ENCODE data around the gene WDR70. TPM values are rescaled to one million over a fixed set of nuclear protein-coding genes. Genes with fewer than 3 reads are reported as not detected.

Gene WDR70
- total and polyA plus RNA-seq, 10 of the 15 experiments (the other 5 are each of a cell fraction or from before 2014, with no cell fraction given), result 10.9 to 33.6 (median 29.1) TPM

- ChIA-PET CTCF (interaction anchor here (1.3 kb wide), 1 partner anchor 19 kb away, joined by 3 read pairs; no protein-coding TSS in a partner anchor), POLR2A (no interaction called here)
- no TSS peak for BruUV-seq (replicated peaks)
These were observed 219.6 kb downstream of the WDR70 start for GRCh38 chr5:37598733-37599132.

More at GRCh38 chr5:37598733-37599132, 219.6 kb downstream of the WDR70 start:
- Histone ChIP-seq H3K4me1 (ENCODE audit: control insufficient read depth, insufficient read depth, low read length) (no peaks in the 10 kb centered on the region), H3K27ac (ENCODE audit: control insufficient read depth, insufficient read depth) (no peak overlapping the region), H3K79me2 (ENCODE audit: control insufficient read depth, insufficient read depth, low read length) (no peaks in the 10 kb centered on the region), H2AFZ (ENCODE audit: control insufficient read depth, low read depth, low read length) (no peak overlapping the region), H3K9ac (ENCODE audit: control insufficient read depth, insufficient read depth, low read length) (no peak overlapping the region), H3K36me3 (ENCODE audit: control insufficient read depth in 2 of 2, insufficient read depth in 2 of 2, low read length in 1 of 2) (no peaks in the 10 kb centered on the region), H3K4me3 (no peak overlapping the region), H3K27me3 (replicated peaks in 1 of 2; ENCODE audit: control insufficient read depth in 2 of 2, insufficient read depth in 2 of 2, low read length in 1 of 2) (no peaks in the 10 kb centered on the region), H3K4me2 (ENCODE audit: control insufficient read depth, insufficient read depth) (no peak overlapping the region), H4K20me1 (ENCODE audit: control insufficient read depth, insufficient read depth) (no peaks in the 10 kb centered on the region), H3K9me3 (replicated peaks; ENCODE audit: control insufficient read depth, insufficient read depth, low read length) (peaks cover 1% of the 10 kb centered on the region; the same call in 1 of the 3 replicates)
- intact Hi-C loops (cut with micrococcal nuclease; ENCODE audit: unreplicated experiment) (no loop called here), in situ Hi-C loops (cut with MboI) (no loop called here)
- DNase-seq (ENCODE audit: low read depth, low spot score), result no peak
- TF ChIP-seq TCF12 (IDR thresholded peaks at IDR 0.05; ENCODE audit: low read depth, low read length) (no peak), IRF3 (IDR thresholded peaks at IDR 0.05) (no peak), SREBF1 (IDR thresholded peaks at IDR 0.05; ENCODE audit: low read length) (no peak), SKIL (IDR thresholded peaks at IDR 0.05; ENCODE audit: low read depth, poor library complexity, severe bottlenecking) (no peak), ATF3 (IDR thresholded peaks at IDR 0.05; ENCODE audit: borderline replicate concordance, extremely low read depth, low read depth, low read length) (no peak), SREBF2 (IDR thresholded peaks at IDR 0.05; ENCODE audit: low read length) (no peak)
- ChIA-PET SMC1A (ENCODE audit: uncharacterized antibody, unreplicated experiment) (no interaction called here), RAD21 (ENCODE audit: unreplicated experiment) (no interaction called here)
- 97% methylated on average over 3 of the region's 3 CpGs for WGBS (ENCODE audit: insufficient coverage, insufficient replicate concordance, low lambda C conversion rate, missing lambda C conversion rate)
- no peak for ATAC-seq
- no peak for FAIRE-seq

Data from GM12878 (cell line).